ENCODE measurements around the gene DEGS2. TPM values are rescaled to one million over a fixed set of nuclear protein-coding genes. Genes with fewer than 3 reads are reported as not detected.
A peak's percentile ranks its signal among the peaks of the same experiment; 100 is the strongest.

The DEGS2 gene
- total RNA-seq, 3 donors from 2014 or later: 1.1 to 12.0 (median 10.2) TPM

GRCh38 chr14:100143934-100144333, 15.5 kb downstream of the DEGS2 start:
- H3K27me3 ChIP-seq: no peaks in the 10 kb centered on the region
- H3K36me3 ChIP-seq: no peaks in the 10 kb centered on the region
- TF ChIP-seq CTCF (IDR thresholded peaks at IDR 0.05) (no peak), POLR2AphosphoS5 (IDR thresholded peaks at IDR 0.05) (no peak), POLR2A (IDR thresholded peaks at IDR 0.05) (no peak)
- no peak for DNase-seq (ENCODE audit: low spot score in 2 of 2)
- intact Hi-C loops (cut with DNase I; ENCODE audit: low total_unique reads): no loop called here
- H3K27ac ChIP-seq: no peak overlapping the region
- H3K4me3 ChIP-seq: no peak overlapping the region
- H3K9me3 ChIP-seq: no peaks in the 10 kb centered on the region
- H3K4me1 ChIP-seq: peaks cover 6 to 9% of the 10 kb centered on the region in 2 donors

GRCh38 chr14:100143523-100143922, 15.9 kb downstream of the DEGS2 start:
- intact Hi-C loops (cut with DNase I; ENCODE audit: low total_unique reads): no loop called here
- no peak overlapping the region for H3K4me3 ChIP-seq
- no peak overlapping the region for H3K27ac ChIP-seq
- no peak for DNase-seq (ENCODE audit: low spot score in 2 of 2)
- TF ChIP-seq POLR2A (IDR thresholded peaks at IDR 0.05) (no peak), CTCF (IDR thresholded peaks at IDR 0.05) (no peak), POLR2AphosphoS5 (IDR thresholded peaks at IDR 0.05) (no peak)
- no peaks in the 10 kb centered on the region for H3K36me3 ChIP-seq
- H3K4me1 ChIP-seq: peaks cover 6 to 9% of the 10 kb centered on the region in 2 donors
- no peaks in the 10 kb centered on the region for H3K27me3 ChIP-seq
- no peaks in the 10 kb centered on the region for H3K9me3 ChIP-seq

DNA sequence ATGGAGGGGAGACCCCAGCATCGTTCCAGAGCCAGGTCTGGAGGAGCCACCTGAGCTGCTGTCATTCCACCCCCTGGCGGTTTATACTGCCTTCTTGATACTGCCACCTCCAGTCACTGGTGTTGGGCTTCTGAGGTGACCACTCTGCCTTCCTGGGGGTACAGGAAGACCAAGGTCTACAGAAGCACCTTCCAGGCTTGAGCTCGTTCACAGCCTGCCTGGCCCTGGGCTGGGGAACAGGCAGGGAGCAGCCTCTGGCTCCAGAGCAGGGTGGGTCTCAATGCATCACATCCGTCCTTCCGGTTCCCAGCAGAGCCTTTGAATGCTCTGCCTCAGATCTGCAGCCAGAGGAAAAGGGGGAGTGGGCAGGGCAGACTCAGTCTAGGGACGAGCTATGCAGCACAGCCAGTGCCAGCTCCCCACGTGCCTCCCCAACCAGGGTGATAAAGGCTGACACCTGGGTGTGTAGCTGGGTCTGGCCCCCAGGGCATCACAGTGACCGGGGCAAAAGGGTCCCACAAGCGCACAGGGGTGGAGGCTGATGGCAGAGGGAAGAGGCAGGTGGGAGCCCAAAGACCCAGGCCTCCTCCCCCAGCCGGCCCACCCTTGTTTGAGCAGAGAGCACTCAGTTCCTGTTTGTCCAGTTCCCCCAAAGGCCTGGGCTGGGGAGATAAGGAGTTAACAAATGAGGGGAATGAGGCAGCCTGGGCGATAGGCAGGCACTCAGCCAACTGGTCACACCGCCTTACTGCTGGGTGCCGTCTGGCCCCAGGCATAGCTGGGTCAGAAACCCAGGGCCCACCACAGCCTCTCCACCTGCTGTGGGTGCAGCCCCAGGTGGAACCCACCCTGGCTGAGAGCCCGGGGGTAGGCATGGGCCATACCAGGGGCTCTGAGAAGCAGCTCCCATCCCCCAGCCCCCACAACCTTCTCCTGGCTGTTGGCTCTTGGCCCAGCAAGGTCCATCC, 17.1 kb downstream of the DEGS2 start:
- DNase-seq (ENCODE audit: low spot score in 2 of 2): no peak
- peak in 1 of 3 donors; percentile 44 for TF ChIP-seq POLR2AphosphoS5 (IDR thresholded peaks at IDR 0.05)
- no peak for TF ChIP-seq POLR2A (IDR thresholded peaks at IDR 0.05)
- Histone ChIP-seq H3K36me3 (no peaks in the 10 kb centered on the region), H3K9me3 (no peaks in the 10 kb centered on the region), H3K27ac (peak overlapping the region; percentile 45 to 69), H3K4me1 (peaks cover 0 to 9% of the 10 kb centered on the region in 2 donors), H3K4me3 (no peak overlapping the region), H3K27me3 (no peaks in the 10 kb centered on the region)
- intact Hi-C loops (cut with DNase I; ENCODE audit: low total_unique reads): no loop called here

DNA sequence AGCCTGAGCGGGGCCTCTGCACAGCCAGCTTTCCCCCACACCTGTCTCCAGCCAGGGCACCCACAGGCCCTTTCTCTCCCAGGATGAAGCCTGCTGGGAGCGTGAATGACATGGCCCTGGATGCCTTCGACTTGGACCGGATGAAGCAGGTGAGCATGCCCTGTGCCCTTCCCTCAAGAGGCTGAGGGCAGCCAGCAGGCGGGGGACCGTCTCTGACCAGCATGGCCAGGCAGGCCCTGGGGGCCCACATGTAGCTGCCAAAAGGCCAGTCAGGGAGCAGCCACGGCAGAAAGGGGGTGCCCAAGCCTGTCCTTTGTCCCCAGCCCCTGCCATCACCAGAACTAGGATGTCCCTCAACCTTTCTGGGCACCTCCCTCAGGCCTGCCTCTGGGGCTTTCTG, 18.3 kb downstream of the DEGS2 start:
- intact Hi-C loops (cut with DNase I; ENCODE audit: low total_unique reads): no loop called here
- DNase-seq (ENCODE audit: low spot score in 2 of 2): no peak
- no peaks in the 10 kb centered on the region for H3K27me3 ChIP-seq
- H3K4me1 ChIP-seq: peaks cover 0 to 9% of the 10 kb centered on the region in 2 donors
- H3K36me3 ChIP-seq: no peaks in the 10 kb centered on the region
- H3K4me3 ChIP-seq: no peak overlapping the region
- H3K9me3 ChIP-seq: no peaks in the 10 kb centered on the region
- H3K27ac ChIP-seq: peak overlapping the region; percentile 23 to 26
- no peak for TF ChIP-seq POLR2A (IDR thresholded peaks at IDR 0.05)

DNA sequence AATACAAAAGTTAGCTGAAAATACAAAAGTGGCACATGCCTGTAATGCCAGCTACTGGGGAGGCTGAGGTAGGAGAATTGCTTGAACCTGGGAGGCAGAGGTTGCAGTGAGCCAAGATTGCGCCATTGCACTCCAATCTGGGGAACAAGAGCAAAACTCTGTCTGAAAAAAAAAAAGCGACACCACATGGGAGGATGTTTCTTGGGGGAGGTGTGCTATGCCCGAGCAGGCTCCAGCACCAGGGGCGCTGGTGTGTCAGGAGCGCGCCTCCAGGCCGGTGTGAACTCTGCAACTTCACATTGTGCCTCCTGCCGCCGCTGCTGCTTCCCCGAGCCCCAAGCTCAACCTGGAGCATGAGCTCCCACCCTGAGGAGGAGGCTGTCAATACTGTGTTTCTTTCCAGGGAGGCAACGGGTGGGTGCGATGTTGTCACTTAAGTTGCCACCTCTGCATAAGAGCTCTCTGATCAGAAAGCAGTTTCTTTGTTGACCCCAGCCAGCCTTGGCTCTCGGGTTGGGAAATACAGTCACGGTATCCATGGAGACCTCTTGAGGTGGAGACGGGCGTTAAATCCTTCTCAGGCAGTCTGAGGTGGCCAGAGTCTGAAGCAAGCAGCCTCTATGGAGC, 18.9 kb downstream of the DEGS2 start:
- Histone ChIP-seq H3K27me3 (no peaks in the 10 kb centered on the region), H3K4me3 (no peak overlapping the region), H3K36me3 (no peaks in the 10 kb centered on the region), H3K9me3 (no peaks in the 10 kb centered on the region), H3K4me1 (peaks cover 0 to 9% of the 10 kb centered on the region in 2 donors), H3K27ac (no peak overlapping the region)
- intact Hi-C loops (cut with DNase I; ENCODE audit: low total_unique reads): no loop called here
- no peak for TF ChIP-seq POLR2AphosphoS5 (IDR thresholded peaks at IDR 0.05)
- no peak for TF ChIP-seq POLR2A (IDR thresholded peaks at IDR 0.05)
- no peak for TF ChIP-seq CTCF (IDR thresholded peaks at IDR 0.05)
- no peak for DNase-seq (ENCODE audit: low spot score in 2 of 2)

- DNase-seq (ENCODE audit: low spot score in 2 of 2): no peak
- Histone ChIP-seq H3K27me3 (no peaks in the 10 kb centered on the region), H3K4me1 (no peaks in the 10 kb centered on the region), H3K36me3 (no peaks in the 10 kb centered on the region), H3K27ac (no peak overlapping the region), H3K9me3 (no peaks in the 10 kb centered on the region), H3K4me3 (no peak overlapping the region)
- intact Hi-C loops (cut with DNase I; ENCODE audit: low total_unique reads): loop anchor here (1.0 kb wide), 1 partner anchor 33 kb away; no protein-coding TSS in a partner anchor
- no peak for TF ChIP-seq POLR2AphosphoS5 (IDR thresholded peaks at IDR 0.05)
- TF ChIP-seq POLR2A (IDR thresholded peaks at IDR 0.05): no peak
- TF ChIP-seq CTCF (IDR thresholded peaks at IDR 0.05): no peak
Measured at GRCh38 chr14:100138955-100139354, 20.5 kb downstream of the DEGS2 start.
